ENCODE data around the gene GPR139.

GPR139 gene

GRCh38 chr16:20023190-20023589, 50.5 kb downstream of the GPR139 start:
- Mint-ChIP-seq H3K4me1 (no peaks in the 10 kb centered on the region), H3K27ac (no peak overlapping the region), H3K27me3 (no peaks in the 10 kb centered on the region), H3K4me3 (no peak overlapping the region), H3K9me3 (peaks cover 6 to 17% of the 10 kb centered on the region in 2 donors)
- no peak for DNase-seq
- ATAC-seq = no peak

- ATAC-seq (no peak), DNase-seq (no peak)
- Mint-ChIP-seq H3K9me3 (peaks cover 6 to 17% of the 10 kb centered on the region in 2 donors), H3K4me3 (no peak overlapping the region), H3K27ac (no peak overlapping the region), H3K4me1 (no peaks in the 10 kb centered on the region), H3K27me3 (no peaks in the 10 kb centered on the region)
Measured at GRCh38 chr16:20020976-20021375, 52.7 kb downstream of the GPR139 start.

- H3K9me3 Mint-ChIP-seq = peaks cover 6 to 17% of the 10 kb centered on the region in 2 donors
- H3K4me3 Mint-ChIP-seq = no peak overlapping the region
- no peaks in the 10 kb centered on the region for H3K4me1 Mint-ChIP-seq
- H3K27me3 Mint-ChIP-seq = no peaks in the 10 kb centered on the region
- peak overlapping the region in 1 of 2 donors; percentile 9 for H3K27ac Mint-ChIP-seq
- ATAC-seq (no peak), DNase-seq (no peak)
Measured at GRCh38 chr16:20020083-20020482, 53.6 kb downstream of the GPR139 start.

GRCh38 chr16:20016234-20016633, 57.5 kb downstream of the GPR139 start:
- no peaks in the 10 kb centered on the region for H3K4me1 Mint-ChIP-seq
- H3K27me3 Mint-ChIP-seq = no peaks in the 10 kb centered on the region
- H3K9me3 Mint-ChIP-seq = peaks cover 0 to 6% of the 10 kb centered on the region in 2 donors
- H3K27ac Mint-ChIP-seq = no peak overlapping the region
- DNase-seq = no peak
- ATAC-seq = no peak
- H3K4me3 Mint-ChIP-seq = no peak overlapping the region

- ATAC-seq = no peak
- Mint-ChIP-seq H3K27me3 (peaks cover 8% of the 10 kb centered on the region), H3K4me3 (no peak overlapping the region), H3K4me1 (no peaks in the 10 kb centered on the region), H3K9me3 (no peaks in the 10 kb centered on the region), H3K27ac (no peak overlapping the region)
- no peak for DNase-seq
Measured at GRCh38 chr16:20004931-20005330, 68.8 kb downstream of the GPR139 start.

- H3K4me1 Mint-ChIP-seq = no peaks in the 10 kb centered on the region
- DNase-seq (no peak), ATAC-seq (no peak)
- H3K27ac Mint-ChIP-seq = no peak overlapping the region
- H3K9me3 Mint-ChIP-seq = no peaks in the 10 kb centered on the region
- no peak overlapping the region for H3K4me3 Mint-ChIP-seq
- H3K27me3 Mint-ChIP-seq = peaks cover 8% of the 10 kb centered on the region
Measured at GRCh38 chr16:20002936-20003335, 70.8 kb downstream of the GPR139 start.

GRCh38 chr16:20001856-20002707, 71.6 kb downstream of the GPR139 start:
- Mint-ChIP-seq H3K4me3 (no peak overlapping the region), H3K4me1 (no peaks in the 10 kb centered on the region), H3K27ac (no peak overlapping the region), H3K9me3 (no peaks in the 10 kb centered on the region), H3K27me3 (peaks cover 7% of the 10 kb centered on the region)
- DNase-seq = no peak
- no peak for ATAC-seq

- no peak for DNase-seq
- Mint-ChIP-seq H3K9me3 (peaks cover 0 to 3% of the 10 kb centered on the region in 2 donors), H3K27me3 (no peaks in the 10 kb centered on the region), H3K4me3 (no peak overlapping the region), H3K4me1 (no peaks in the 10 kb centered on the region), H3K27ac (no peak overlapping the region)
- no peak for ATAC-seq
Measured at GRCh38 chr16:19997734-19998133, 76.0 kb downstream of the GPR139 start.

GRCh38 chr16:19997264-19997663, 76.4 kb downstream of the GPR139 start:
- Mint-ChIP-seq H3K4me3 (no peak overlapping the region), H3K27ac (no peak overlapping the region), H3K27me3 (no peaks in the 10 kb centered on the region), H3K9me3 (peaks cover 0 to 3% of the 10 kb centered on the region in 2 donors), H3K4me1 (no peaks in the 10 kb centered on the region)
- no peak for ATAC-seq
- DNase-seq = no peak

- no peak for ATAC-seq
- Mint-ChIP-seq H3K4me3 (no peak overlapping the region), H3K4me1 (no peaks in the 10 kb centered on the region), H3K9me3 (peaks cover 0 to 3% of the 10 kb centered on the region in 2 donors), H3K27ac (no peak overlapping the region), H3K27me3 (peaks cover 1% of the 10 kb centered on the region)
- no peak for DNase-seq
Measured at GRCh38 chr16:19994466-19995170, 79.1 kb downstream of the GPR139 start.

GRCh38 chr16:19991614-19992013, 82.1 kb downstream of the GPR139 start:
- Mint-ChIP-seq H3K9me3 (peaks cover 0 to 3% of the 10 kb centered on the region in 2 donors), H3K27ac (no peak overlapping the region), H3K27me3 (peaks cover 8% of the 10 kb centered on the region), H3K4me1 (no peaks in the 10 kb centered on the region), H3K4me3 (no peak overlapping the region)
- ATAC-seq (no peak), DNase-seq (no peak)

GRCh38 chr16:19984135-19984534, 89.6 kb downstream of the GPR139 start:
- no peak for DNase-seq
- Mint-ChIP-seq H3K27me3 (peaks cover 15% of the 10 kb centered on the region), H3K4me3 (no peak overlapping the region), H3K9me3 (no peaks in the 10 kb centered on the region), H3K4me1 (no peaks in the 10 kb centered on the region), H3K27ac (no peak overlapping the region)
- ATAC-seq = no peak
